HG02588 (cell line): ENCODE measurements around the gene IPO11.
"Not testable (repeated sequence)": the region's sequence is repeated elsewhere in the genome, so short reads cannot be mapped to it uniquely, and the experiment has no call there.

Source experiments
- ATAC-seq: cut with Tn5 transposase; IDR thresholded peaks from one replicate; pipeline ENCODE4 v1.9.1; 2021; ENCODE audit warnings: mild to moderate bottlenecking, moderate library complexity; ENCODE audit not compliant: unreplicated experiment

The IPO11 gene

GRCh38 chr5:62509806-62510205 lies 97.2 kb downstream of the IPO11 start:
- no peak for ATAC-seq

- ATAC-seq, result not testable (repeated sequence)
Measured at GRCh38 chr5:62513085-62513484, 100.5 kb downstream of the IPO11 start.

- ATAC-seq, result no peak
Measured at GRCh38 chr5:62514510-62515119, 102.1 kb downstream of the IPO11 start.

- ATAC-seq, result not testable (repeated sequence)
Measured at GRCh38 chr5:62520812-62521211, 108.2 kb downstream of the IPO11 start.

- ATAC-seq, result no peak
Measured at GRCh38 chr5:62521319-62521718, 108.8 kb downstream of the IPO11 start.

- ATAC-seq, result no peak
Measured at GRCh38 chr5:62522811-62523210, 110.2 kb downstream of the IPO11 start.

GRCh38 chr5:62533597-62533996 lies 121.0 kb downstream of the IPO11 start:
- ATAC-seq, result no peak

GRCh38 chr5:62534461-62535236 lies 122.1 kb downstream of the IPO11 start:
- ATAC-seq, result no peak

- no peak for ATAC-seq
Measured at GRCh38 chr5:62536232-62536631, 123.7 kb downstream of the IPO11 start.

- ATAC-seq, result no peak
Measured at GRCh38 chr5:62536783-62537182, 124.2 kb downstream of the IPO11 start.

GRCh38 chr5:62538017-62538942 lies 125.7 kb downstream of the IPO11 start:
- ATAC-seq, result no peak

GRCh38 chr5:62542720-62543119 lies 130.2 kb downstream of the IPO11 start:
- ATAC-seq, result no peak

- no peak for ATAC-seq
Measured at GRCh38 chr5:62547945-62548630, 135.5 kb downstream of the IPO11 start.

- no peak for ATAC-seq
Measured at GRCh38 chr5:62550103-62550502, 137.5 kb downstream of the IPO11 start.

- no peak for ATAC-seq
Measured at GRCh38 chr5:62555930-62556329, 143.4 kb downstream of the IPO11 start.

GRCh38 chr5:62558941-62559340 lies 146.4 kb downstream of the IPO11 start:
- ATAC-seq, result no peak

- ATAC-seq, result no peak
Measured at GRCh38 chr5:62560786-62561185, 148.2 kb downstream of the IPO11 start.

GRCh38 chr5:62561896-62562295 lies 149.3 kb downstream of the IPO11 start:
- ATAC-seq, result no peak

- ATAC-seq, result no peak
Measured at GRCh38 chr5:62562867-62563266, 150.3 kb downstream of the IPO11 start.

GRCh38 chr5:62564101-62564500 lies 151.5 kb downstream of the IPO11 start:
- ATAC-seq, result no peak

- not testable (repeated sequence) for ATAC-seq
Measured at GRCh38 chr5:62565740-62566139, 153.2 kb downstream of the IPO11 start.
